Activated T-cell treated with anti-CD3 and anti-CD28 coated beads, Interleukin-2, amount 50 U/mL, for 4 hours (primary cell): ENCODE data around the gene CCDC188. TPM values are rescaled to one million over a fixed set of nuclear protein-coding genes. Genes with fewer than 3 reads are reported as not detected.

Source experiments
- ATAC-seq, 2 donors: fragments of 200-7000 bp; cut with Tn5 transposase; one replicate each; pipeline ENCODE4 v1.10.0; 2021
- DNase-seq: peaks from one replicate; pipeline ENCODE4 v3.0.0-alpha.2; 2020
- H3K27me3 Mint-ChIP-seq: one replicate; pipeline ENCODE4 v1.8.0; 2021; ENCODE audit warnings: low read depth, mixed read lengths
- H3K36me3 Mint-ChIP-seq: one replicate; pipeline ENCODE4 v1.8.0; 2022; ENCODE audit warnings: mixed read lengths; ENCODE audit not compliant: insufficient read depth
- H3K4me1 Mint-ChIP-seq: one replicate; pipeline ENCODE4 v1.8.0; 2021; ENCODE audit warnings: low read depth, mixed read lengths
- H3K4me3 Mint-ChIP-seq: one replicate; pipeline ENCODE4 v1.8.0; 2021; ENCODE audit warnings: mild to moderate bottlenecking, moderate library complexity, mixed read lengths
- H3K9me3 Mint-ChIP-seq: one replicate; pipeline ENCODE4 v1.8.0; 2021; ENCODE audit warnings: mixed read lengths
- total RNA-seq, 3 donors: library from RNA; stranded (reverse); gene quantifications; one replicate each; pipeline ENCODE4 v1.2.1, GENCODE V29; 2021

Gene CCDC188
- total RNA-seq, 3 donors from 2014 or later, result not detected

- DNase-seq (no peak), ATAC-seq (no peak)
- Mint-ChIP-seq H3K27me3 (peaks cover 1% of the 10 kb centered on the region), H3K4me3 (no peak overlapping the region), H3K9me3 (no peaks in the 10 kb centered on the region), H3K36me3 (no peaks in the 10 kb centered on the region), H3K4me1 (no peaks in the 10 kb centered on the region)
Measured at GRCh38 chr22:20188567-20188877, 37.7 kb upstream of the CCDC188 start.

- no peaks in the 10 kb centered on the region for H3K9me3 Mint-ChIP-seq
- peaks cover 1% of the 10 kb centered on the region for H3K27me3 Mint-ChIP-seq
- no peak for ATAC-seq
- no peaks in the 10 kb centered on the region for H3K4me1 Mint-ChIP-seq
- H3K4me3 Mint-ChIP-seq, result no peak overlapping the region
- no peaks in the 10 kb centered on the region for H3K36me3 Mint-ChIP-seq
- DNase-seq, result no peak
Measured at GRCh38 chr22:20187777-20188566, 37.1 kb upstream of the CCDC188 start.

GRCh38 chr22:20186871-20187546 is 36.2 kb upstream of the CCDC188 start:
- Mint-ChIP-seq H3K27me3 (peaks cover 1% of the 10 kb centered on the region), H3K4me1 (no peaks in the 10 kb centered on the region)
- ATAC-seq, result no peak

GRCh38 chr22:20186183-20186870 is 35.5 kb upstream of the CCDC188 start:
- no peak for ATAC-seq
- no peaks in the 10 kb centered on the region for H3K4me1 Mint-ChIP-seq

More at GRCh38 chr22:20186871-20187546, 36.2 kb upstream of the CCDC188 start:
- no peaks in the 10 kb centered on the region for H3K9me3 Mint-ChIP-seq
- H3K36me3 Mint-ChIP-seq, result no peaks in the 10 kb centered on the region
- no peak overlapping the region for H3K4me3 Mint-ChIP-seq
- no peak for DNase-seq

GRCh38 chr22:20185750-20186149 is 34.9 kb upstream of the CCDC188 start:
- Mint-ChIP-seq H3K27me3 (peaks cover 1% of the 10 kb centered on the region), H3K36me3 (no peaks in the 10 kb centered on the region), H3K4me3 (no peak overlapping the region), H3K9me3 (no peaks in the 10 kb centered on the region), H3K4me1 (no peaks in the 10 kb centered on the region)
- DNase-seq (no peak), ATAC-seq (no peak)

More at GRCh38 chr22:20186183-20186870, 35.5 kb upstream of the CCDC188 start:
- Mint-ChIP-seq H3K27me3 (peaks cover 1% of the 10 kb centered on the region), H3K4me3 (no peak overlapping the region), H3K9me3 (no peaks in the 10 kb centered on the region), H3K36me3 (no peaks in the 10 kb centered on the region)
- DNase-seq, result no peak

GRCh38 chr22:20184501-20185165 is 33.8 kb upstream of the CCDC188 start:
- peaks cover 1% of the 10 kb centered on the region for H3K27me3 Mint-ChIP-seq
- H3K4me1 Mint-ChIP-seq, result no peaks in the 10 kb centered on the region
- no peaks in the 10 kb centered on the region for H3K9me3 Mint-ChIP-seq
- H3K36me3 Mint-ChIP-seq, result no peaks in the 10 kb centered on the region
- DNase-seq, result no peak
- no peak overlapping the region for H3K4me3 Mint-ChIP-seq
- ATAC-seq, result no peak

- H3K9me3 Mint-ChIP-seq, result no peaks in the 10 kb centered on the region
- ATAC-seq, result no peak
- H3K4me3 Mint-ChIP-seq, result no peak overlapping the region
- no peaks in the 10 kb centered on the region for H3K36me3 Mint-ChIP-seq
- H3K27me3 Mint-ChIP-seq, result peaks cover 1% of the 10 kb centered on the region
- H3K4me1 Mint-ChIP-seq, result no peaks in the 10 kb centered on the region
- no peak for DNase-seq
Measured at GRCh38 chr22:20183823-20184222, 33.0 kb upstream of the CCDC188 start.

GRCh38 chr22:20183101-20183500 is 32.2 kb upstream of the CCDC188 start:
- peaks cover 1% of the 10 kb centered on the region for H3K27me3 Mint-ChIP-seq
- ATAC-seq (no peak), DNase-seq (no peak)
- no peaks in the 10 kb centered on the region for H3K9me3 Mint-ChIP-seq
- H3K4me1 Mint-ChIP-seq, result no peaks in the 10 kb centered on the region
- H3K4me3 Mint-ChIP-seq, result no peak overlapping the region
- no peaks in the 10 kb centered on the region for H3K36me3 Mint-ChIP-seq

- no peaks in the 10 kb centered on the region for H3K4me1 Mint-ChIP-seq
- H3K36me3 Mint-ChIP-seq, result no peaks in the 10 kb centered on the region
- no peaks in the 10 kb centered on the region for H3K9me3 Mint-ChIP-seq
- DNase-seq (no peak), ATAC-seq (no peak)
- no peak overlapping the region for H3K4me3 Mint-ChIP-seq
- peaks cover 1% of the 10 kb centered on the region for H3K27me3 Mint-ChIP-seq
Measured at GRCh38 chr22:20182365-20182764, 31.5 kb upstream of the CCDC188 start.

GRCh38 chr22:20181884-20182236 is 31.0 kb upstream of the CCDC188 start:
- no peaks in the 10 kb centered on the region for H3K9me3 Mint-ChIP-seq
- no peaks in the 10 kb centered on the region for H3K36me3 Mint-ChIP-seq
- ATAC-seq, result no peak
- no peaks in the 10 kb centered on the region for H3K4me1 Mint-ChIP-seq
- H3K4me3 Mint-ChIP-seq, result no peak overlapping the region
- no peak for DNase-seq
- H3K27me3 Mint-ChIP-seq, result peaks cover 1% of the 10 kb centered on the region

GRCh38 chr22:20181194-20181883 is 30.5 kb upstream of the CCDC188 start:
- Mint-ChIP-seq H3K4me1 (no peaks in the 10 kb centered on the region), H3K9me3 (no peaks in the 10 kb centered on the region), H3K27me3 (peaks cover 1% of the 10 kb centered on the region), H3K4me3 (no peak overlapping the region), H3K36me3 (no peaks in the 10 kb centered on the region)
- no peak for DNase-seq
- no peak for ATAC-seq

- ATAC-seq (peak; percentile 28 to 39), DNase-seq (no peak)
- Mint-ChIP-seq H3K36me3 (no peaks in the 10 kb centered on the region), H3K4me3 (no peak overlapping the region), H3K9me3 (no peaks in the 10 kb centered on the region), H3K4me1 (no peaks in the 10 kb centered on the region), H3K27me3 (no peaks in the 10 kb centered on the region)
Measured at GRCh38 chr22:20180640-20181039, 29.8 kb upstream of the CCDC188 start.

- DNase-seq (no peak), ATAC-seq (peak in 1 of 2 donors; percentile 20)
- Mint-ChIP-seq H3K36me3 (no peaks in the 10 kb centered on the region), H3K27me3 (no peaks in the 10 kb centered on the region), H3K9me3 (no peaks in the 10 kb centered on the region), H3K4me1 (no peaks in the 10 kb centered on the region), H3K4me3 (no peak overlapping the region)
Measured at GRCh38 chr22:20180245-20180630, 29.4 kb upstream of the CCDC188 start.
